ENCODE results near the gene DGKA.
A peak's percentile ranks its signal among the peaks of the same experiment; 100 is the strongest.
"Not testable (repeated sequence)": the region's sequence is repeated elsewhere in the genome, so short reads cannot be mapped to it uniquely, and the experiment has no call there.

The DGKA gene

GRCh38 chr12:55969356-55969755, 38.4 kb downstream of the DGKA start:
- DNase-seq, result no peak

GRCh38 chr12:55970775-55971174, 39.8 kb downstream of the DGKA start:
- DNase-seq, result no peak

GRCh38 chr12:55972042-55972441, 41.1 kb downstream of the DGKA start:
- DNase-seq, result no peak

- no peak for DNase-seq
These were observed 41.5 kb downstream of the DGKA start for GRCh38 chr12:55972456-55972855.

- no peak for DNase-seq
These were observed 42.1 kb downstream of the DGKA start for GRCh38 chr12:55972911-55973598.

- peak; percentile 86 to 95 (median 91) for DNase-seq
These were observed 42.8 kb downstream of the DGKA start, which contains the start of gene RAB5B for GRCh38 chr12:55973599-55974307. Gene RAB5B (plus strand): TSS chr12:55974078. CDS start chr12:55986961, 12,883 bp downstream.

- DNase-seq, result peak in 2 of 4 experiments; percentile 43 to 50
These were observed 43.4 kb downstream of the DGKA start for GRCh38 chr12:55974308-55974730.

- DNase-seq, result no peak
These were observed 47.4 kb downstream of the DGKA start for GRCh38 chr12:55978393-55978792.

- DNase-seq, result no peak
These were observed 48.1 kb downstream of the DGKA start for GRCh38 chr12:55979069-55979468.

GRCh38 chr12:55981882-55982281, 50.9 kb downstream of the DGKA start:
- not testable (repeated sequence) for DNase-seq

GRCh38 chr12:55982319-55982936, 51.5 kb downstream of the DGKA start:
- no peak for DNase-seq

GRCh38 chr12:55983232-55983842, 52.4 kb downstream of the DGKA start:
- DNase-seq, result no peak

- no peak for DNase-seq
These were observed 53.9 kb downstream of the DGKA start for GRCh38 chr12:55984861-55985260.

GRCh38 chr12:55985341-55985740, 54.4 kb downstream of the DGKA start:
- no peak for DNase-seq

- DNase-seq, result not testable (repeated sequence)
These were observed 55.0 kb downstream of the DGKA start for GRCh38 chr12:55985976-55986375.

- no peak for DNase-seq
These were observed 60.1 kb downstream of the DGKA start for GRCh38 chr12:55991110-55991509.

GRCh38 chr12:55993230-55993853, 62.4 kb downstream of the DGKA start:
- DNase-seq, result no peak

GRCh38 chr12:55995366-55995765, 64.4 kb downstream of the DGKA start:
- DNase-seq, result no peak

GRCh38 chr12:55996201-55996714, 65.3 kb downstream of the DGKA start:
- DNase-seq, result peak in 2 of 4 experiments; percentile 30 to 40

GRCh38 chr12:55996715-55997534, 66.0 kb downstream of the DGKA start, which contains the start of gene SUOX:
Gene SUOX (plus strand): TSS chr12:55997276. CDS start chr12:56002222, 4,946 bp downstream.
- DNase-seq, result peak in 1 of 4 experiments; percentile 7

GRCh38 chr12:55997535-55997859, 66.5 kb downstream of the DGKA start:
- no peak for DNase-seq

- not testable (repeated sequence) for DNase-seq
These were observed 68.6 kb downstream of the DGKA start for GRCh38 chr12:55999522-55999921.
